H9 (cell line): ENCODE results near the gene GORAB. TPM values are rescaled to one million over a fixed set of nuclear protein-coding genes. Genes with fewer than 3 reads are reported as not detected.

Experiments
- DNase-seq: peaks from one replicate; pipeline ENCODE4 v3.0.0-alpha.2; 2017
- H2AFZ ChIP-seq: one replicate; pipeline ENCODE4 v1.6.1; 2013; ENCODE audit warnings: mild to moderate bottlenecking, low read length, control low read depth, moderate library complexity
- H2AK5ac ChIP-seq: 2 replicates; pipeline ENCODE4 v1.6.1; 2013; ENCODE audit warnings: low read length, control low read depth, mixed read lengths; ENCODE audit not compliant: insufficient read length
- H2BK120ac ChIP-seq: one replicate; pipeline ENCODE4 v1.6.1; 2013; ENCODE audit warnings: low read depth, mild to moderate bottlenecking, low read length, control low read depth, inconsistent platforms; ENCODE audit not compliant: poor library complexity, severe bottlenecking
- H2BK12ac ChIP-seq: 2 replicates; pipeline ENCODE4 v1.6.1; 2013; ENCODE audit warnings: low read length, control low read depth, mixed read lengths, low read depth; ENCODE audit not compliant: insufficient read length
- H2BK15ac ChIP-seq: 2 replicates; pipeline ENCODE4 v1.6.1; 2013; ENCODE audit warnings: low read depth, low read length, control low read depth
- H2BK20ac ChIP-seq: one replicate; pipeline ENCODE4 v1.6.1; 2013; ENCODE audit warnings: low read depth, mild to moderate bottlenecking, low read length, control low read depth, inconsistent platforms; ENCODE audit not compliant: poor library complexity, severe bottlenecking
- H2BK5ac ChIP-seq: 2 replicates; pipeline ENCODE4 v1.6.1; 2013; ENCODE audit warnings: low read length, control low read depth, mixed read lengths; ENCODE audit not compliant: insufficient read length
- H3K14ac ChIP-seq: 2 replicates; pipeline ENCODE4 v1.6.1; 2013; ENCODE audit warnings: low read length, control low read depth; ENCODE audit not compliant: insufficient read depth
- H3K18ac ChIP-seq: 2 replicates; pipeline ENCODE4 v1.6.1; 2013; ENCODE audit warnings: low read depth, mild to moderate bottlenecking, mixed read lengths, low read length, control low read depth; ENCODE audit not compliant: insufficient read length
- H3K23ac ChIP-seq: 2 replicates; pipeline ENCODE4 v1.6.1; 2013; ENCODE audit warnings: low read length, control low read depth, mixed read lengths, low read depth; ENCODE audit not compliant: insufficient read length
- H3K23me2 ChIP-seq: 2 replicates; pipeline ENCODE4 v1.6.1; 2013; ENCODE audit warnings: low read depth, mild to moderate bottlenecking, mixed read lengths, low read length, control low read depth; ENCODE audit not compliant: insufficient read length, poor library complexity, severe bottlenecking
- H3K27ac ChIP-seq: 2 replicates; pipeline ENCODE4 v1.5.1; 2013; ENCODE audit warnings: low read length, control low read depth, mixed read lengths, low read depth; ENCODE audit not compliant: insufficient read length
- H3K27me3 ChIP-seq: 2 replicates; pipeline ENCODE4 v1.6.1; 2013; ENCODE audit warnings: low read length, control low read depth, inconsistent platforms; ENCODE audit not compliant: insufficient read depth
- H3K4ac ChIP-seq: 2 replicates; pipeline ENCODE4 v1.6.1; 2013; ENCODE audit warnings: low read depth, mild to moderate bottlenecking, control low read depth, inconsistent platforms, low read length, moderate library complexity
- H3K4me1 ChIP-seq: 2 replicates; pipeline ENCODE4 v1.6.1; 2013; ENCODE audit warnings: low read length, control low read depth, inconsistent platforms; ENCODE audit not compliant: insufficient read depth
- H3K4me2 ChIP-seq: 2 replicates; pipeline ENCODE4 v1.6.1; 2013; ENCODE audit warnings: low read length, control low read depth, mixed read lengths; ENCODE audit not compliant: insufficient read length, insufficient read depth
- H3K56ac ChIP-seq: 2 replicates; pipeline ENCODE4 v1.6.1; 2013; ENCODE audit warnings: low read depth, mild to moderate bottlenecking, mixed read lengths, low read length, control low read depth; ENCODE audit not compliant: insufficient read length
- H3K79me1 ChIP-seq: 2 replicates; pipeline ENCODE4 v1.6.1; 2013; ENCODE audit warnings: low read depth, mild to moderate bottlenecking, moderate library complexity, low read length, control low read depth, inconsistent platforms; ENCODE audit not compliant: insufficient read depth, poor library complexity, severe bottlenecking
- H3K79me2 ChIP-seq: 2 replicates; pipeline ENCODE4 v1.6.1; 2013; ENCODE audit warnings: low read length, control low read depth, inconsistent platforms; ENCODE audit not compliant: insufficient read depth
- H3K9ac ChIP-seq: 2 replicates; pipeline ENCODE4 v1.6.1; 2013; ENCODE audit warnings: low read length, control low read depth, mixed read lengths; ENCODE audit not compliant: insufficient read length; ENCODE audit errors: extremely low read depth
- H3K9me3 ChIP-seq: one replicate; pipeline ENCODE4 v1.6.1; 2013; ENCODE audit warnings: low read depth, low read length, inconsistent platforms; ENCODE audit not compliant: control insufficient read depth
- H3T11ph ChIP-seq: one replicate; pipeline ENCODE4 v1.6.1; 2013; ENCODE audit warnings: mild to moderate bottlenecking, low read length, control low read depth, inconsistent platforms
- H4K20me1 ChIP-seq: one replicate; pipeline ENCODE4 v1.6.1; 2013; ENCODE audit not compliant: control insufficient read depth, insufficient read length, insufficient read depth
- H4K5ac ChIP-seq: 2 replicates; pipeline ENCODE4 v1.6.1; 2013; ENCODE audit warnings: low read depth, mild to moderate bottlenecking, mixed read lengths, low read length, control low read depth; ENCODE audit not compliant: insufficient read length
- H4K8ac ChIP-seq: replicated peaks from 2 replicates; pipeline ENCODE4 v1.6.1; 2013; ENCODE audit warnings: low read length, control low read depth, mixed read lengths, low read depth; ENCODE audit not compliant: insufficient read length
- H4K91ac ChIP-seq: 2 replicates; pipeline ENCODE4 v1.6.1; 2013; ENCODE audit warnings: low read depth, mild to moderate bottlenecking, moderate library complexity, mixed read lengths, low read length, control low read depth; ENCODE audit not compliant: insufficient read length
- H3K27ac Mint-ChIP-seq, 3 experiments: 2 replicates in 2 of 3; 3 replicates in 1 of 3; pipeline ENCODE4 v1.8.0; 2020 to 2021; ENCODE audit warnings: mixed read lengths in 3 of 3, mild to moderate bottlenecking in 1 of 3, moderate library complexity in 1 of 3
- H3K27me3 Mint-ChIP-seq: 2 replicates; pipeline ENCODE4 v1.8.0; 2021; ENCODE audit warnings: low read depth, mild to moderate bottlenecking, moderate library complexity, mixed read lengths
- H3K36me3 Mint-ChIP-seq, 3 experiments: 2 replicates in 2 of 3; 3 replicates in 1 of 3; pipeline ENCODE4 v1.8.0; 2020 to 2021; ENCODE audit warnings: low read depth in 3 of 3, mixed read lengths in 3 of 3; ENCODE audit not compliant: insufficient read depth in 1 of 3
- H3K4me1 Mint-ChIP-seq, 2 experiments: 2 replicates each; pipeline ENCODE4 v1.8.0; 2020; ENCODE audit warnings: mixed read lengths in 2 of 2
- H3K4me3 Mint-ChIP-seq, 2 experiments: 2 replicates in 1 of 2; 3 replicates in 1 of 2; pipeline ENCODE4 v1.8.0; 2020 to 2021; ENCODE audit warnings: mild to moderate bottlenecking in 2 of 2, mixed read lengths in 2 of 2, moderate library complexity in 1 of 2
- H3K9me3 Mint-ChIP-seq, 2 experiments: 2 replicates in 1 of 2; 3 replicates in 1 of 2; pipeline ENCODE4 v1.8.0; 2020; ENCODE audit warnings: mild to moderate bottlenecking in 2 of 2, mixed read lengths in 2 of 2, moderate library complexity in 1 of 2
- CTCF ChIP-seq: fragments of 200-600 bp; sonication (generic); conservative IDR thresholded peaks from 3 replicates; pipeline ENCODE4 v1.8.0; 2021; ENCODE audit warnings: antibody characterized with exemption, mild to moderate bottlenecking
- WGBS: extraction: QIAGEN DNeasy Blood & Tissue Kit; methylation state at CpG from one replicate; pipeline ENCODE4 v1.1.7; 2013; ENCODE audit warnings: missing lambda C conversion rate, low lambda C conversion rate, mixed read lengths; ENCODE audit not compliant: insufficient read length; ENCODE audit errors: extremely low coverage; 5-methylcytosine and 5-hydroxymethylcytosine counted together
- total RNA-seq: library from RNA; stranded (reverse); gene quantifications from 2 replicates; pipeline ENCODE4 v1.2.1, GENCODE V29; 2021

GORAB gene
- total RNA-seq, 1 experiment from 2014 or later = 17.8 TPM

DNA sequence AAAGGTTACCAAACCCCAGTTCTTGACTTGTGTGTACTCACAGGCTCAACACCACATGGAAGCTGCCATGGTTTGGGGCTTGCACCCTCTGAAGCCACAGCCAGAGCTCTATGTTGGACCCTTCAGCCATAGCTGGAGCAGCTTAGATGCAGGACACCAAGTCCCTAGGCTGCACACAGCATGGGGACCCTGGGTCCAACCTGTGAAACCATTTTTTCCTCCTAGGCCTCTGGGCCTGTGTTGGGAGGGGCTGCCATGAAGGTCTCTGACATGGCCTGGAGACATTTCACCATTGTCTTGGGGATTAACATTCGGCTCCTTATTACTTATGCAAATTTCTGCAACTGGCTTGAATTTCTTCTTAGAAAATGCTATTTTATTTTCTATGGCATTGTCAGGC is 69.9 kb downstream of the GORAB start:
- Histone ChIP-seq H2AK5ac (no peak overlapping the region), H3K79me2 (no peaks in the 10 kb centered on the region), H2BK120ac (no peak overlapping the region), H2BK12ac (no peak overlapping the region), H3K4ac (no peak overlapping the region), H3K79me1 (no peaks in the 10 kb centered on the region), H3K23ac (no peak overlapping the region), H3K14ac (no peak overlapping the region), H3K4me2 (no peak overlapping the region), H3T11ph (no peak overlapping the region), H2BK20ac (no peak overlapping the region), H3K9ac (no peak overlapping the region), H3K4me1 (no peaks in the 10 kb centered on the region), H3K27ac (no peak overlapping the region), H2BK5ac (no peak overlapping the region), H3K18ac (no peak overlapping the region), H4K5ac (no peak overlapping the region), H4K8ac (no peak overlapping the region), H3K9me3 (peaks cover 5% of the 10 kb centered on the region), H3K56ac (no peak overlapping the region), H2AFZ (no peak overlapping the region), H4K20me1 (no peaks in the 10 kb centered on the region), H3K27me3 (no peaks in the 10 kb centered on the region), H2BK15ac (no peak overlapping the region), H3K23me2 (no peaks in the 10 kb centered on the region), H4K91ac (no peak overlapping the region)
- Mint-ChIP-seq H3K4me1 (no peaks in the 10 kb centered on the region), H3K36me3 (peaks cover 8 to 20% (median 17%) of the 10 kb centered on the region in 3 experiments), H3K27ac (no peak overlapping the region), H3K9me3 (peaks cover 24 to 27% of the 10 kb centered on the region in 2 experiments), H3K27me3 (no peaks in the 10 kb centered on the region), H3K4me3 (no peak overlapping the region)
- no peak for DNase-seq
- WGBS = no CpG with 5 or more reads among the region's 1 CpG
- TF ChIP-seq CTCF = no peak

Other genes starting within 250 kb of the GORAB start
- not detected in 2 replicates for gene PRRX1, start 132.0 kb downstream of the GORAB start, total RNA-seq